Mucosa of descending colon (tissue), 3 donors: ENCODE results near the gene KRTAP3-3. TPM values are rescaled to one million over a fixed set of nuclear protein-coding genes. Genes with fewer than 3 reads are reported as not detected.

Source experiments
- ATAC-seq: fragments of 200-7000 bp; cut with Tn5 transposase; one replicate; pipeline ENCODE4 v1.9.1; 2020; ENCODE audit warnings: mild to moderate bottlenecking, moderate library complexity
- DNase-seq, 3 donors: peaks; one replicate each; pipeline ENCODE4 v3.0.0-alpha.2; 2020
- H3K36me3 ChIP-seq: fragments of 200-600 bp; one replicate; pipeline ENCODE4 v1.8.0; 2021; ENCODE audit warnings: low read depth, mild to moderate bottlenecking
- H3K4me1 ChIP-seq: fragments of 200-600 bp; one replicate; pipeline ENCODE4 v1.8.0; 2021; ENCODE audit warnings: low read depth, mild to moderate bottlenecking
- H3K4me3 ChIP-seq: fragments of 200-600 bp; one replicate; pipeline ENCODE4 v1.8.0; 2021; ENCODE audit warnings: mild to moderate bottlenecking
- H3K9me3 ChIP-seq: fragments of 200-600 bp; one replicate; pipeline ENCODE4 v1.8.0; 2021; ENCODE audit warnings: mild to moderate bottlenecking
- CTCF ChIP-seq: fragments of 200-600 bp; IDR thresholded peaks from one replicate; pipeline ENCODE4 v1.8.0; 2022; ENCODE audit warnings: antibody characterized with exemption, mild to moderate bottlenecking
- intact Hi-C, 2 donors: fragments of 100-400 bp; cut with DNase I in 1 of 2; cut with micrococcal nuclease in 1 of 2; formaldehyde crosslinking; loops; one replicate each; pipeline versions ENCODE4 v1.11.0 to v1.11.1; 2022; cut with DNase I, micrococcal nuclease
- total RNA-seq, 3 donors: library from RNA; stranded (reverse); fragmentation: NEBNext Ultra II Directional in 2 of 3; extraction: Animal tissue kit (Norgen Biotek cat#: 25700) in 2 of 3; gene quantifications; one replicate each; pipeline versions ENCODE4 v1.2.1 to v1.2.4, GENCODE V29; 2021 to 2023
- donor health status: DM: no; HTN: no; CAD: no; lungs with moderate emphysema.
- donor health status: DM: no; HTN: no; CAD: no.
- donor health status: DM: no; HTN: yes; CAD: no.

KRTAP3-3 gene
- total RNA-seq, 3 donors from 2014 or later, result not detected

- ATAC-seq (no peak), DNase-seq (no peak)
- no peaks in the 10 kb centered on the region for H3K9me3 ChIP-seq
- intact Hi-C loops, result no loop called here
- no peaks in the 10 kb centered on the region for H3K36me3 ChIP-seq
- no peaks in the 10 kb centered on the region for H3K4me1 ChIP-seq
- H3K4me3 ChIP-seq, result no peak overlapping the region
- no peak for TF ChIP-seq CTCF
Measured at GRCh38 chr17:41016578-41017215, 22.7 kb upstream of the KRTAP3-3 start.

- no peak overlapping the region for H3K4me3 ChIP-seq
- ATAC-seq (no peak), DNase-seq (no peak)
- no peaks in the 10 kb centered on the region for H3K4me1 ChIP-seq
- intact Hi-C loops, result no loop called here
- H3K36me3 ChIP-seq, result no peaks in the 10 kb centered on the region
- no peak for TF ChIP-seq CTCF
- no peaks in the 10 kb centered on the region for H3K9me3 ChIP-seq
Measured at GRCh38 chr17:41015454-41015853, 21.5 kb upstream of the KRTAP3-3 start.

GRCh38 chr17:41013606-41014005 is 19.6 kb upstream of the KRTAP3-3 start:
- H3K4me3 ChIP-seq, result no peak overlapping the region
- no peak for TF ChIP-seq CTCF
- H3K9me3 ChIP-seq, result no peaks in the 10 kb centered on the region
- H3K4me1 ChIP-seq, result no peaks in the 10 kb centered on the region
- no peaks in the 10 kb centered on the region for H3K36me3 ChIP-seq
- DNase-seq, result no peak
- intact Hi-C loops, result no loop called here
- ATAC-seq, result no peak

- no peak for DNase-seq
- intact Hi-C loops, result no loop called here
- no peak for ATAC-seq
- TF ChIP-seq CTCF, result no peak
- H3K4me3 ChIP-seq, result no peak overlapping the region
- H3K36me3 ChIP-seq, result no peaks in the 10 kb centered on the region
- no peaks in the 10 kb centered on the region for H3K4me1 ChIP-seq
- H3K9me3 ChIP-seq, result no peaks in the 10 kb centered on the region
Measured at GRCh38 chr17:41013181-41013580, 19.2 kb upstream of the KRTAP3-3 start.

GRCh38 chr17:41012326-41013120 is 18.6 kb upstream of the KRTAP3-3 start:
- Histone ChIP-seq H3K4me3 (no peak overlapping the region), H3K36me3 (no peaks in the 10 kb centered on the region), H3K9me3 (no peaks in the 10 kb centered on the region), H3K4me1 (no peaks in the 10 kb centered on the region)
- ATAC-seq, result no peak
- intact Hi-C loops, result no loop called here
- no peak for TF ChIP-seq CTCF
- DNase-seq, result no peak
